ENCODE measurements around the gene TRAPPC2.

TRAPPC2 gene

DNA sequence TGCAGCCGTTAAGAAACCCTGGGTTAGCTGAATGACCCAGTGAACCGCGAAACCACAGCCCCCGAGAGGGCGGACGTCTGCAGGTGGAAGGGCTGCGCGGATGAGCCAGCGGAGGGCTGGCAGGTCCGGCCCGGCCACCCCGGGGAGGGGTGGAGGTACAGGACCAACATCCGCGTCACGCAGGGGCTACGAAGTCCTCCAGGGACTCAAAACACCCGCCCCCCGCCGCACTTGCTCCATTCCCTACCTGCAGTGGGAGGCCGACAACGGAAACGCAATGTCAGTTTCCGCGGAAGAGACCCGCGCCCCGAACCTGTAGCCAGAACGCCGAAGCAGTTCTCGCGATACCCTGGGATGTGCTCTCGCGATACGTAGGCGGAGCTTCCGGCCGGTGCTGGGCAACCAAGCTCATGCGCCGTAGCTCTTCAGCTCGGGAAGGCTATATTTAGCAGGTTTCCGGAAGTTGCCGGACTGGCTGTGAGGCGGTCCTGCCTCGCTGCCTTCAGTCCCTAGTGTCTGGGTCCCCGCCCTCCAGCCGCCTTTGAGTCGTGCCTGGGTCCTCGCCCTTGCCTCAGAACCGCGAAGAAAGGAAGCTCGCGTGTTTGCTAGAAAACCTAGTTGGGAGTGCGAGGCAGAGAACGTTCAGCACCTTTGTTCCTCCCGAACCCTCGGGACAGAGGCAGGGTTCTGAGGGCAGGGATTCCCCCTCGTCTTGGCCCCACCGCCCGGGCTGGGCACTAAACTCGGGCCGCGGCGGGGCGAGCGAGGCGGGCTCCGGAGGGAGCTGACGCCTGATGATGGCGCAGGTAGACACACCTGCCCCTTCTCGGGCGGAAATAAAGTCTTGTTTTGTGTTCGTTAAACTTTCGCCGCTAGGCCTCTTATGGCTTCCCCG lies at the start of gene TRAPPC2, which contains the start of gene OFD1:
TSS of gene TRAPPC2 (minus strand) at position 343 of the 895 bp plus-strand sequence. CDS start 14,657 bp downstream, outside the sequence.
TSS of gene OFD1 (plus strand) at position 471 of the 895 bp plus-strand sequence. CDS start at position 795, 324 bp downstream.
- peak; percentile 83 for DNase-seq (ENCODE audit: low read depth, low spot score)
- H3K27ac ChIP-seq: peak within 1 kb of the TSS; percentile 92

DNA sequence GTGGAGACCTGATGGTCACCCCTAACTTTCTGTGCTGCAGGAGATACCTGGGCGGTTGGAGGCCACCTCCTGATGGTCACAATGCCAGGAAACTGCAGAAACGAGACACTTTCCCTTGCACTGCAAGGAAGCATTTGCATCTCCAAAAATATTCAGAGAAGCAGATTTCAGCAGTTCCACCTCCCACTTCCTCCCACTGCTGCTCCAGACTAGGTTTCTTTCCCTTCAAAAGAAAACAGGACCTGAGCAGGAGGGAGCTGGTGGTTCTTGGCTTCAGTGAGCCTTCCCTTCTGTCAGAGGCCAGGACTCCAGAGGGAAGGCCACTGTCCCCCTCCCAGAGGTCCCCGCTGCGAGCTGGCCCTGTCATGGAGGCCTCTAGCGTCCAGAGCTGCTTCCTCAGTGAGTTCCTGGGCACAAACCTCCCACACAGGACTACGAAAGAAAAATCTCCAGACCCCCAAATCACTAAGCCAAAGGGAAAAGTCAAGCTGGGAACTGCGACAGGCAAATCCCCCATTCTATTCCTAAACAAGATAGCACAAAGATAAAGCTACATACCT lies 46.5 kb upstream of the TRAPPC2 start:
- no peak for DNase-seq (ENCODE audit: low read depth, low spot score)
- H3K27ac ChIP-seq: no peak overlapping the region

DNA sequence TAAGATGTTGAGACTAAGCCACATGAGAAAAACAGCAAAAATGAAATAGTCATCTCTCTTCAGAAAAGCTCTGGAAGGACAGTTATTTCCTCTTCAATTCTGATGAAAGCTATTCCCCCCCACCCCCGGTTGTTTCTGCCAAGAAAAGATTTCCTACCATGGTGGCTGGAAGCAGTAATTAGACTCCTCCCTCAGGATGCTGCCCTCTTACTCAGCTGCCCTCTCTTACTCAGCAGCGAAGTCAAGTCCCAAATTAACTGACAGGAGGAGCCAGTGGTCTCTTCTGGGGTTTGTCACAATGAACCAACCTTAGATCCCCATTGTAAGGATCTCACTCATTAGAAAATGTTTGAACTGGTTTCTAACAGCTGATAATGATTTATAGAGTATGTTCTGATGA lies 44.5 kb upstream of the TRAPPC2 start:
- no peak overlapping the region for H3K27ac ChIP-seq
- no peak for DNase-seq (ENCODE audit: low read depth, low spot score)

DNA sequence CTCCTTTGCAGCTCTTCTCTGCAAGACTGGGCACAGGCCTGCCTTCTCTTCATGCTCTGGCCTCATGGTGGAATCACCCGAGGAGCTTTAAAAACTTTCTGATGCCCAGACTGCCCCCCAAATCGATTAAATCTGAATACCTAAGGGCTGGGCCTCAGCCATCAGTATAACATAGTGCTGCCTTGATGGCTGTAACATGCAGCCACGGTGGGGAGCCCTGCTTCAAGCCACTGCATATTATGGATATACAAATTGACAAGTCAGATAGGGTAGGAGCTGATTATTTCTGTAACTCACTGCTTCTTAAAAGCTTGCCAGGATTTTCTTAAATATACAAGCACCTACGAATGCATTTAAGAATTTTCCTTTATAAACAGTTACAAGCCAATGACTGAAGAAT lies 42.0 kb upstream of the TRAPPC2 start:
- H3K27ac ChIP-seq: no peak overlapping the region
- DNase-seq (ENCODE audit: low read depth, low spot score): no peak

- no peak for DNase-seq (ENCODE audit: low read depth, low spot score)
- no peak overlapping the region for H3K27ac ChIP-seq
Observed at GRCh38 chrX:13775837-13776236, 41.4 kb upstream of the TRAPPC2 start.

DNA sequence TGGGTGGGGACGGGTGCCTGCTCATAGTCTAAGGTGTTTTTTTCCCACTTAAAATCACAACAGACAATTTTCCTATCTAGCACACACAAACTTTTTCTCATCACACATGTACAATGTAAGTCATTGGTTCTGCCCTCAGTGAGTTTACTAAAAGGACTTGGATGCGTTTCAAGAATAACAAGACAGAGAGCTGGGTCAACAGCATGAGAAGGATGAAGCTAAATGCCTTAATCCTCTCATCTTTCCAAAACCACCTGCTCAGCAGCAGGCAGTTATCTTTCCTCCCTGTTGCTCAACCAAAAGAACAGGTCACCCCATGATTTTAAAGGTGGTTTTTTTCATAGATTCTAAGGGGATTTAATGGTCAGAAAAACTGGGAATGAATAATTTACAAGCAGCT lies 40.3 kb upstream of the TRAPPC2 start:
- no peak for DNase-seq (ENCODE audit: low read depth, low spot score)
- H3K27ac ChIP-seq: no peak overlapping the region

GRCh38 chrX:13770013-13770535 lies 35.7 kb upstream of the TRAPPC2 start:
- DNase-seq (ENCODE audit: low read depth, low spot score): no peak
- H3K27ac ChIP-seq: no peak overlapping the region

DNA sequence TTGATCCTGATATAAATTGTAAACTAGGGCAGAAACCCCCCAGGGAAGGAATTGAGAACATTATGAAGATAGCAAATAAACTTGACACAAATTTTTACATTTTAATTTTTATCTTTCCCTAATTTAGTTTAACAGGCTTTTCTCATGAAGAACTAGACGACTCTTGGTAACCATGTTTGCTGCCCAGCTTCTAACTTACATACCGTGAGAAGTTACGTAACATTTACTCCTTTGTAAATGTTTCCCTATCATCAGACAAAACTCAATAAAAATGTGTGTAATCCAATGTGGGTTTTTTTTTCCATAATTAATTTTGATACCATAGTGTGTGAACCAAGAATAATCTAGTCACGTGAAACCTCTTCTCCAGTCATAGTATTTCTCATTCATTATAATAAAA lies 34.5 kb upstream of the TRAPPC2 start:
- no peak for DNase-seq (ENCODE audit: low read depth, low spot score)
- H3K27ac ChIP-seq: no peak overlapping the region

GRCh38 chrX:13764765-13765164 lies 30.3 kb upstream of the TRAPPC2 start:
- no peak overlapping the region for H3K27ac ChIP-seq
- no peak for DNase-seq (ENCODE audit: low read depth, low spot score)

DNA sequence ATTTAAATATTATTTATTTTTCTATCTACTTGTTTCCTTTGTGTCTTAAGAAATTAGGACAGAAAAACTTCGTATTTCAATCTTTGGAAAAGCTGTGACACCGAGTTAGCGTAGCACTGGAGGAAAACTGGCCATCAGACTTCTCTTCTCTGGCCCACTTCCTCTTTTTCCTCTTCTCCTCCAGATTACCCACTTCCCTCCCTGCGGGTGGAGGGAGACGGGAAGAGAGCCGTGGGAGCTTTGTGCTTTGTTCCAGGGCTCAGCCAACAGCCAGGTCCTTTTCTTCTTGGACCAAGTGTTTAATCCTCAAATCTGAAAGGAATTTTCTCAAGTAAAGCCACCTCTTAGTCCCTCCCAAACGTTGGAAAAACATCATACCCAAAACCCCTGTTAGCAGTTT lies 29.9 kb upstream of the TRAPPC2 start:
- H3K27ac ChIP-seq: no peak overlapping the region
- no peak for DNase-seq (ENCODE audit: low read depth, low spot score)

DNA sequence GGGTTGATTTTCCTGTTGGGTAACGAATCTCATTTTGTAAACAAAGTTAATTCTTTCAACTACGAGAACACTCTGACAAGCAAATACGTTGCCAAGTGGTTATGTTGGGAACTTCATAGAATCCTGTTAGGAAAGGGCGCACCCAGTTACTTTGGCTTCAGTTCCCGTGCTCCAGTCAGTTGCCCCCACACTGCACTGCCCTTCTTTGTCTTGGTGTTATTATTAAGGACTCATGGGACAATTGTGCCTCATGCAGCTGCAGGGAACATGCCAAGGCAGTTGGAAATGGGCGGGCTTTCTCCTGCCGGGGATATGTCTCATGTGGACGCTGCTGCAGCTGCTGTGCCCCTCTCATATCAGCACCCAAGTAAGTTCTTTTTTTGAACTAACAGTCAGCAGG lies 29.1 kb upstream of the TRAPPC2 start:
- H3K27ac ChIP-seq: no peak overlapping the region
- DNase-seq (ENCODE audit: low read depth, low spot score): no peak

DNA sequence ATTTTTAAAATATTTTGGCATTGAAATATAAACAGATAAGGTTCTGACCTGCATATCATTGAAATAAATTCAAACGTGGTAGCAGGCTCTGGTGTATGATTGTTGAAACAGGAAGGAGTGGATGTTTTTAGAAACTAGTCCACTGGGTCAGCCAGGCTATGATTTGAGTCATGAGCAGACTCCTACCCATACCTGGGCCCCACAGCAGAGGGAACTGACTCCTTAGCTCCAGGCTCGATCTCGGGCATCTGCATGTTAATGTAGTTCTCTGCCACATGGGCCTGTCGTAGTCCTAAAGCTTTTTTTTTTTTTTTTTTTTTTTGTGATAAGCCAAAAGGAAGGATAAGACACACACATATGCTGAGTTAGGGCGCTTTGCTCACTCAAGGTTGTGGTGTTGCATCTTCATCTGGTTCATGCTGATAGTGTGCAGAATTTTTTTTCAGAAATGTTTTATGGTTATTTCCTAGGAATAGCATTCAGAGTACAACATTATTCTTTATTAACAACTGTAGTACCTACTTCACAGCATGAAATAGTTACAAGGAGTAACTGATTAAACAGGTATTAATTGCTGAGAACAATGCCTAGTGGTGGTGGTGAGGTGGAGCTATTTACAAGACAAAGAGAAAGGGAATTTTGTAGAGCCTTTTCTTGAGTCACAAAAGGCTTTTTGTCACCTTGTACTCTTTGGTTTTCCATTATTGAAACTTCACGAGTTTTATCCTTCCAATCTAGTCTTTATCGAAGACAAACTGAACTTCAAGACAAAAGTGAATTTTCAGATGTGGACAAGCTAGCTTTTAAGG lies 27.4 kb upstream of the TRAPPC2 start:
- no peak for DNase-seq (ENCODE audit: low read depth, low spot score)
- no peak overlapping the region for H3K27ac ChIP-seq

DNA sequence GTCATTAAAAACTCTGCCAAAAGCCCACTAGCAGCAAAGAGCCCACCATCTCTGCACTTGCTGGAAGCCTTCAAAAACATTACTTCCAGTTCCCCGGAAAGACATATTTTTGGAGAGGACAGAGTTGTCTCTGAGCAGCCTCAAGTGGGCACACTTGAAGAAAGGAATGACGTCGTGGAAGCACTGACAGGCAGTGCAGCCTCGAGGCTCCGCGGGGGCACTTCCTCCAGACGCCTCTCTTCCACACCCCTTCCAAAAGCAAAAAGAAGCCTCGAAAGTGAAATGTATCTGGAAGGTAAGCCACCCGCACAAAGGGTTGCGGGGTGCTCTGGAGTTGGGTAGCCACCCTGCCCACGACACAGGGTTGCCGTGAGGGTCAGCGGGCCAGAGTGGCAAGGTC lies 26.0 kb upstream of the TRAPPC2 start:
- no peak for DNase-seq (ENCODE audit: low read depth, low spot score)
- no peak overlapping the region for H3K27ac ChIP-seq

DNA sequence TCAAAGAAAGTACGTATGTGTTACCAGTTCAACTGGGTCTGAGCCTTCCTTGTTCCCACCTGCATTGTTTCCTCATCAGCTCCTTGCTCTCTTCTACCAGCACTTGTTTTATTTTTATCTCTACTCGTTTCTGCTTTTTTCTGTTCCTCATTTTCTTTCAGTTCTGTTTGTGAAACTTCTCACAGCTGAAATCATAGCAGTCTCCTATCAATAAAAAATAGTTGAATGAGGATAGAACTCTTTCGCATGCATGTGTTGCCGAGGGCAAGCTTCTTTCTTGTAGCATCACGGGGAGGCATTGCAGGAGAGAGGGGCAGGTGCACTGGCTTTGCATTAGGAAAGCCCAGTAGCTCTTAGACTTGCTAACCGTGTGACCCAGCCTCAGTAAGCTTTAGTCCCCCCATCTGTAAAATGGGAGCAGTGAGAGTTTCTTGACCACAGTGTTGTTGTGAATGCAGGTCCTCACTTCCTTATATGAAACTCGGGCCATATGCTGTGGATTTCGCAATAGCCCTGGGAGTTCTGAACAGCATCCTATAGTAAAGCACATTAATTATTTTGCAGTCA lies 24.8 kb upstream of the TRAPPC2 start:
- no peak overlapping the region for H3K27ac ChIP-seq
- no peak for DNase-seq (ENCODE audit: low read depth, low spot score)

DNA sequence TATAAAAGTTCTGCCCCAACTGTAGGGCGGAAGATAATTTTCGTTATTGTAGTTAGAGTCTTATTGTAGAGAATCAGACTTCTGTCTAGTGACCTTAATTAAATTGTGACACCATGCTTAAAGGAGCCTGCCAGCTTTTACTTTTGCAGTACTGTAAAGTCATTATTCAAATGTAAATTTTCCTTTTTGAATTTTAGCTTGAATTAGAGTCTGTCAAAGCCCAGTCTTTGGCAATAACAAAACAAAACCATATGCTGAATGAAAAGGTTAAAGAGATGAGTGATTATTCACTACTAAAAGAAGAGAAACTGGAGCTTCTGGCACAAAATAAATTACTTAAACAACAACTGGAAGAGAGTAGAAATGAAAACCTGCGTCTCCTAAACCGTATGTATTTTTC lies 22.0 kb upstream of the TRAPPC2 start:
- no peak overlapping the region for H3K27ac ChIP-seq
- DNase-seq (ENCODE audit: low read depth, low spot score): no peak

DNA sequence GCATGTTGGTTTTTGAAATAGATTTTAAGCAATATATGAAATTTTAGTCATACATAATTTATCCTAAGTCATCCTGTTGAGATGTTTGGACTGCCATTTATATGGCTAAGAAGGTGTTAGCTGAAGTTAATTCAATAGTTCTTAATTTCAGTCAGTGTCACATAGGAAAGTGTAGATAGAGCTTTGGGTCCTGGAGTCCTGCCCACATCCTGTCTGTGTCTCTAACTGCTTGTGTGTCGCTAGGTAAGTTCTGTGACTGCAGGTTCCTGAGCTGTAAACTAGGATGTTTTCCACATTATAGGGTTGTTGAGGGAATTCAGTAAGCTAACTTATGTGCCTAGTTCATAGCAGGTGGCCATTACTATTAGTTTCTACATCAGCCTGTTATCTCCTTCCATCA lies 20.8 kb upstream of the TRAPPC2 start:
- DNase-seq (ENCODE audit: low read depth, low spot score): no peak
- H3K27ac ChIP-seq: no peak overlapping the region

DNA sequence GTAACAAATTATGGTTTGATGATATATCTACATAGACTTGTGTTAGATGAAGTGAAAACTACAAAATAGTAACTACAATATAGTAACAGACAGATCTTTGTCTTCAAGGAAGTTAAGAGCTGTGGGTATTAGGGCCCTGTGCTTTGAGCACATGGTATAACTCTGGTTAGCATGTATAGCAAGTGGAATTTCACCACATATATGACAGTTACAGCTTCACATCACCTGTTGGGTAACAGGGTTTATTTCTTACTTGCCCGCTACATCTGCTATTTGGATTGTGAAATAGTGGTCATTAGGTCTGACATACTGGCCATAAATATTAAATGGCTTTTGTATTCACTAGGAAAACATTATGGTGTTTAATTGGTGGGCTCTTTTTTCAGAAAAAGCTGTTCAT lies 20.3 kb upstream of the TRAPPC2 start:
- no peak overlapping the region for H3K27ac ChIP-seq
- DNase-seq (ENCODE audit: low read depth, low spot score): no peak

DNA sequence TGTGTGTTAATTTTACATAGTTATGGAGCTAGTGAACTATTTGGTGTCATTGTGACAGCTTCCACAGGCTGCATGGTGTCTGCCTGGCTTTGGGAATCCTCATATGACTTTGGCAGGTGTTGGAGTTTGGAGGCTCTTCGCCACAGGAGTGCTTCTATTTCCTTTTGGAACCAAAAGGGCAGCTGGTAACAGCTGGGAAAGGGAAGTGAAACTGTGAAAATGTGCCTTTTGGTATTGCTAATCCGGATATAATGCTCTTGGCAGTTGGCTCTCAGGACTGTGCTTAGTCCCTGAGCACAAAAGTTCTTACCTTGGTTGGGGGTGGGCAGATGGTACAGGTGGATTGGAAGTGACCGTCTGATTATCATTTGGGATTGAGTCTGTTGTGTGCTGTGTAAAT lies 18.2 kb upstream of the TRAPPC2 start:
- H3K27ac ChIP-seq: peak overlapping the region; percentile 85
- no peak for DNase-seq (ENCODE audit: low read depth, low spot score)

- peak overlapping the region; percentile 85 for H3K27ac ChIP-seq
- DNase-seq (ENCODE audit: low read depth, low spot score): peak; percentile 27
Observed at GRCh38 chrX:13752141-13752540, 17.7 kb upstream of the TRAPPC2 start.

DNA sequence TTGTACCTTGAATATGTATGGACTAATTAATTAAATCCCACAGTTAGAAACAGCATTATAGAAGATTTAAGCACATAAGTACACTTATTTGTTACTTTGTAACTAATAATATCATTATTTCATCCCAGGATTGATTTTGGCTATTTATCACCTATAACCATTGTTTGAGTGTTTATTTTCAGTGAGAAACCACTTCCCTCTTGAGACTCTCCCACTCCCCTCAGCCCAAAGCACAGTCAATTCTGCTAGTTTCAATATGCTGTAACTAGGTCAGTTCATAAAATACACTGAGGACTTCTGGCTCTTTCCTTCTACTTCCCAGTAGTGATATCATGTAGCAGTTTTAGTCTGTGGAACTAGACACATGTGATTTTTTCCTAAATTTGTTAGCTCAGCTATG lies 16.4 kb upstream of the TRAPPC2 start:
- peak overlapping the region; percentile 85 for H3K27ac ChIP-seq
- no peak for DNase-seq (ENCODE audit: low read depth, low spot score)
